HG03103 (cell line): Measurements from ENCODE around the gene ZNF740.

Experiments used
- ATAC-seq: cut with Tn5 transposase; IDR thresholded peaks from one replicate; pipeline ENCODE4 v1.9.1; 2021; ENCODE audit warnings: low read depth; ENCODE audit not compliant: unreplicated experiment

Gene ZNF740

DNA sequence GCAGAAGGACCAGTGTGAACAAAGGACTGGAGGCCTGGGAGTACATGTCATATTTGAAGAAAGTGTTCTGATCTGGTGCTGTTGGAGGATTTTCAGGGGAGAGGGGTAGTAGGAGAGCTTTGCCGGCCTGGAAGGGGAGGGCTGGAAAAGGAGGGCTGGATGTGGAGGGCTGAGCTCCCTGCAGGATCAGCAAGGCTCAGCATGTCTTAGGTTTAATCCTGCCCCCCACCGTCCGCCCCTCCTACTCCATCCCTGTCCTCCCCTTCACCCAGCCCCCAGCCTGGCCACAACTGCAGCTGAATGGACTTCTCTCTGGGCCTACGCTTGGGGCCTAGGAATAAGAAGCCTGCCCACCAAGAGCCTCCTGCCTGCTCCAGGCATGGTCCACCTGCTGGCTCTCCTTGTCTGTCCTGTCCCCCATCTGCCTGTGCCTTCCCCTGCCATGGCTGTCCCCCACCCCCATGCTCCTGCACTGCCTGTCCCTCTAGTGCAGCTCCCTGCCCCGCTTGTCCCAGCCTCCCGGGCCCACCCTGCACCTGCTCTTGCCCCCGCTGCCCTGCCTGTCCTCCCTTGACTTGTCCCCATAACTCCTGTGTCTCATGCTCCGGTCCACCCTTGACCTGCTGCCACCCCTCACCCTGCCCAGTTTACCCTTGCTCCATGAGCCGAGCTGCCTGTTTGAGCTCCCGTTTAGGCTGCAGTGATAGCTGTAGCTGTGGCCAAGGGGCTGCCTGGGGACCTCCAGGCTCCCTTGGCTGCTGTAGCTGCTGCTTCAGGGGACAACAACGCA is 61.3 kb downstream of the ZNF740 start:
- ATAC-seq: no peak

GRCh38 chr12:53244337-53244736 is 63.8 kb downstream of the ZNF740 start:
- ATAC-seq: no peak
